GM19452 (cell line): ENCODE results near the gene COL13A1.

Source experiments
- ATAC-seq: cut with Tn5 transposase; IDR thresholded peaks from one replicate; pipeline ENCODE4 v1.9.1; 2021; ENCODE audit not compliant: unreplicated experiment

COL13A1 gene

DNA sequence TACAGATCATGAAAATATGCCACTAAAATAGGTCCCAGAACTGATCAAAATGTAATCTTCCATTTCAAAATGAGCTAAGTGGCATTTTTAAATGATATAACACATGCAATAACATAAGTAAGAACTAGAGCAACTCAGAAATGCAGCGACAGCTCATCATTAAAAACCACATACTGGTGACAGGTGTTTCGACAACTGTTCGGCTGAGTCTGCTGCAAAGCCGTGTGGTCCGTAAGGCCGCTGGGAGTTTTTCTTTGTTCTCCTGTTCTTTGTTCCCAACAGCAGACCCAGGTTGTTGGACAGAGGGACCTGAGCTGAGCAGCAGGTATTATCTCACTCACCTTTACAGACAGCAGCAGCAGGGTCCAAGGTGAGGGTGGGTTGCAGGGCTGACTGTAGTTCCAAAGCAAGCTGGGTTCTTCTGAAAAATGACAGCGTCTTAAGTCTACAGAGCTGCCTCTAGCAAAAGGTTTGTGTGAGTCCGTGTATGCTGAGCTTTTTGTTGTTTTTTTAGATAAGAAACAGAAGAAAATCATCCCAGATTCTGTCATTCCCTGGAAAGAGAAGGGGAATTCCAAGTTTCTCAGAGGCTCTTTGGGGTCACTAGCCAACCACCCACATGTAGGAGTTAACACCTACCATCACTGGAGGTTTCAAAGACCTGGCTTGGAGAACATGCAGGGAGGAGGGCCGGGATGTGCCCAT lies 205.6 kb downstream of the COL13A1 start:
- no peak for ATAC-seq
